Stomach smooth muscle (tissue), 2 donors: ENCODE measurements around the gene PDGFB.

Source experiments
- H3K27ac ChIP-seq: one replicate; pipeline ENCODE4 v1.7.0; 2013; ENCODE audit warnings: mild to moderate bottlenecking, low read length, inconsistent platforms
- H3K27me3 ChIP-seq, 2 donors: one replicate each; pipeline ENCODE4 v1.7.0; 2013; ENCODE audit warnings: low read length in 2 of 2; ENCODE audit not compliant: insufficient read depth in 2 of 2, control insufficient read depth in 1 of 2
- H3K36me3 ChIP-seq, 2 donors: one replicate each; pipeline ENCODE4 v1.7.0; 2013; ENCODE audit warnings: low read length in 2 of 2; ENCODE audit not compliant: control insufficient read depth in 2 of 2, insufficient read depth in 2 of 2
- H3K4me1 ChIP-seq: one replicate; pipeline ENCODE4 v1.7.0; 2013; ENCODE audit warnings: low read length; ENCODE audit not compliant: control insufficient read depth, insufficient read depth
- H3K4me3 ChIP-seq, 2 donors: one replicate each; pipeline ENCODE4 v1.7.0; 2013; ENCODE audit warnings: low read length in 2 of 2
- H3K9ac ChIP-seq, 2 donors: one replicate each; pipeline ENCODE4 v1.7.0; 2013; ENCODE audit warnings: low read length in 2 of 2, mild to moderate bottlenecking in 1 of 2
- H3K9me3 ChIP-seq, 2 donors: one replicate each; pipeline ENCODE4 v1.7.0; 2013; ENCODE audit warnings: low read length in 2 of 2; ENCODE audit not compliant: control insufficient read depth in 2 of 2
- donor health status: healthy.
- donor health status: Pancreatic carcinoma.

PDGFB gene

GRCh38 chr22:39264349-39265038 is 19.7 kb upstream of the PDGFB start:
- Histone ChIP-seq H3K4me3 (no peak overlapping the region), H3K9ac (no peak overlapping the region)

GRCh38 chr22:39263626-39264348 is 19.0 kb upstream of the PDGFB start:
- H3K4me3 ChIP-seq: no peak overlapping the region

More at GRCh38 chr22:39264349-39265038, 19.7 kb upstream of the PDGFB start:
- no peak overlapping the region for H3K27ac ChIP-seq
- no peaks in the 10 kb centered on the region for H3K4me1 ChIP-seq
- peaks cover 3 to 11% of the 10 kb centered on the region in 2 donors for H3K9me3 ChIP-seq
- peaks cover 0 to 2% of the 10 kb centered on the region in 2 donors for H3K27me3 ChIP-seq
- H3K36me3 ChIP-seq: no peaks in the 10 kb centered on the region

GRCh38 chr22:39259666-39260065 is 14.9 kb upstream of the PDGFB start:
- no peak overlapping the region for H3K4me3 ChIP-seq
- peaks cover 3 to 11% of the 10 kb centered on the region in 2 donors for H3K9me3 ChIP-seq
- H3K9ac ChIP-seq: no peak overlapping the region
- peaks cover 0 to 2% of the 10 kb centered on the region in 2 donors for H3K27me3 ChIP-seq
- H3K36me3 ChIP-seq: no peaks in the 10 kb centered on the region
- H3K4me1 ChIP-seq: peaks cover 11% of the 10 kb centered on the region
- H3K27ac ChIP-seq: no peak overlapping the region

More at GRCh38 chr22:39263626-39264348, 19.0 kb upstream of the PDGFB start:
- Histone ChIP-seq H3K36me3 (no peaks in the 10 kb centered on the region), H3K4me1 (no peaks in the 10 kb centered on the region), H3K27me3 (peaks cover 0 to 2% of the 10 kb centered on the region in 2 donors), H3K9ac (no peak overlapping the region), H3K27ac (no peak overlapping the region), H3K9me3 (peaks cover 3 to 11% of the 10 kb centered on the region in 2 donors)

GRCh38 chr22:39257901-39258475 is 13.2 kb upstream of the PDGFB start:
- H3K9ac ChIP-seq: no peak overlapping the region
- no peak overlapping the region for H3K4me3 ChIP-seq
- H3K36me3 ChIP-seq: no peaks in the 10 kb centered on the region
- H3K27ac ChIP-seq: no peak overlapping the region
- H3K27me3 ChIP-seq: no peaks in the 10 kb centered on the region
- H3K4me1 ChIP-seq: peaks cover 28% of the 10 kb centered on the region
- H3K9me3 ChIP-seq: peaks cover 3 to 11% of the 10 kb centered on the region in 2 donors

GRCh38 chr22:39256979-39257378 is 12.2 kb upstream of the PDGFB start:
- no peaks in the 10 kb centered on the region for H3K27me3 ChIP-seq
- H3K4me3 ChIP-seq: no peak overlapping the region
- H3K36me3 ChIP-seq: no peaks in the 10 kb centered on the region
- H3K9me3 ChIP-seq: peaks cover 3 to 11% of the 10 kb centered on the region in 2 donors
- H3K4me1 ChIP-seq: peaks cover 35% of the 10 kb centered on the region
- no peak overlapping the region for H3K27ac ChIP-seq
- no peak overlapping the region for H3K9ac ChIP-seq

- H3K4me3 ChIP-seq: no peak overlapping the region
- no peak overlapping the region for H3K27ac ChIP-seq
- no peaks in the 10 kb centered on the region for H3K36me3 ChIP-seq
- H3K9ac ChIP-seq: no peak overlapping the region
- H3K4me1 ChIP-seq: peaks cover 36% of the 10 kb centered on the region
- peaks cover 0 to 4% of the 10 kb centered on the region in 2 donors for H3K9me3 ChIP-seq
- H3K27me3 ChIP-seq: peaks cover 0 to 2% of the 10 kb centered on the region in 2 donors
Observed at GRCh38 chr22:39256186-39256552, 11.4 kb upstream of the PDGFB start.

- no peak overlapping the region for H3K9ac ChIP-seq
- H3K4me1 ChIP-seq: peaks cover 36% of the 10 kb centered on the region
Observed at GRCh38 chr22:39255449-39256185, 10.8 kb upstream of the PDGFB start.

GRCh38 chr22:39254789-39255298 is 10.1 kb upstream of the PDGFB start:
- H3K4me3 ChIP-seq: no peak overlapping the region
- no peaks in the 10 kb centered on the region for H3K9me3 ChIP-seq
- peaks cover 0 to 8% of the 10 kb centered on the region in 2 donors for H3K27me3 ChIP-seq
- H3K27ac ChIP-seq: peak overlapping the region; percentile 24
- H3K36me3 ChIP-seq: no peaks in the 10 kb centered on the region
- peaks cover 36% of the 10 kb centered on the region for H3K4me1 ChIP-seq
- no peak overlapping the region for H3K9ac ChIP-seq

More at GRCh38 chr22:39255449-39256185, 10.8 kb upstream of the PDGFB start:
- H3K27ac ChIP-seq: peak overlapping the region; percentile 24
- H3K9me3 ChIP-seq: no peaks in the 10 kb centered on the region
- no peak overlapping the region for H3K4me3 ChIP-seq
- H3K36me3 ChIP-seq: no peaks in the 10 kb centered on the region
- peaks cover 0 to 5% of the 10 kb centered on the region in 2 donors for H3K27me3 ChIP-seq

- H3K9me3 ChIP-seq: no peaks in the 10 kb centered on the region
- no peak overlapping the region for H3K9ac ChIP-seq
- peaks cover 36% of the 10 kb centered on the region for H3K4me1 ChIP-seq
- H3K27me3 ChIP-seq: peaks cover under 1 to 11% of the 10 kb centered on the region in 2 donors
- H3K27ac ChIP-seq: no peak overlapping the region
- H3K36me3 ChIP-seq: no peaks in the 10 kb centered on the region
- H3K4me3 ChIP-seq: no peak overlapping the region
Observed at GRCh38 chr22:39254122-39254521, 9.3 kb upstream of the PDGFB start.

- peaks cover 6 to 14% of the 10 kb centered on the region in 2 donors for H3K27me3 ChIP-seq
- no peak overlapping the region for H3K9ac ChIP-seq
- peaks cover 36% of the 10 kb centered on the region for H3K4me1 ChIP-seq
- no peaks in the 10 kb centered on the region for H3K36me3 ChIP-seq
- no peaks in the 10 kb centered on the region for H3K9me3 ChIP-seq
- peak overlapping the region; percentile 12 to 29 for H3K4me3 ChIP-seq
- no peak overlapping the region for H3K27ac ChIP-seq
Observed at GRCh38 chr22:39253435-39254070, 8.8 kb upstream of the PDGFB start.
